Activated gamma-delta T cell treated with Interleukin-2 at 50 U/mL for 16 hours (primary cell): ENCODE measurements around the gene NEUROD4.
A peak's percentile ranks its signal among the peaks of the same experiment; 100 is the strongest.
"Not testable (repeated sequence)": the region's sequence is repeated elsewhere in the genome, so short reads cannot be mapped to it uniquely, and the experiment has no call there.

Experiments used
- DNase-seq: peaks from one replicate; pipeline ENCODE4 v3.0.0-alpha.2; 2020

Gene NEUROD4

DNA sequence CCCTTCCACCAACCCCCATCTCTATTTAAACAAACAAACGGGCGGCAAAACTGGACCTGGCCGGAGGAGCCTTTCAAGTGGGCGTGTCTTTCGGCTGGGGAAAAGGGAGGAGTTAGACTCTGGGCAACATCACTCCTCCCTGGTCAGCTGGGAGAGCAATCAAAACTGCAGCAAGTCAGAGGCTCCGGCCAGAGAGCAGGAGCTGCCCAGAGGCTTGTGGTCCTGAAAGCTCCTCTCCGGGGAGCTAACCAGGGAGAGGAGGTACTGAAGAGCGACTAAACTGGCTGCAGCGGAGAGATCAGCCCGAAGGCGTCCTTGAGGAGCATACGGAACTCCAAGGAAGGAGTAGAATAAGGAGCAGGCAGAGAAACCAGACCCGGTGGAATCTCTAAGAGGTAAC is at the start of gene NEUROD4:
NEUROD4 (plus strand) TSS at position 191 of the 400 bp plus-strand sequence. CDS start 6,466 bp downstream, outside the sequence.
- no peak for DNase-seq

DNA sequence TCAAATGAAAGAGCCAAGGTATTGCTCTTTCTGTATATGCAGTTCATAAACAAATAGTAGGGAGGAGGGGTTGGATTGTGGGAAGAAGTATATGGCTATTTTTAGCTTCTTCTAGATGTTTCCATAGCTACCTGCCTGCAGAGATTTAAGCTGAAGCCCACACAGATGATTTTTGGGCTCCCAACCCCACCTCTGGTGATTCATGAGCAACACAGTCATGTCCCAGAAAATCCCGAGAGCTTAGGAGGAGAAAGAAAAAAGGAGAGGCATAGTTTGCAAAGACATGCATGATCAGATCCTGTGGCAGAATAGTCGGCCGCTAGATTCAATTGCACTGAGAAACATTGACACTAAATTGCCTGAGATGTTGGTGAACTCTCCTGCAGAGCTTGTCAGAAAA is 49.0 kb upstream of the NEUROD4 start:
- no peak for DNase-seq

DNA sequence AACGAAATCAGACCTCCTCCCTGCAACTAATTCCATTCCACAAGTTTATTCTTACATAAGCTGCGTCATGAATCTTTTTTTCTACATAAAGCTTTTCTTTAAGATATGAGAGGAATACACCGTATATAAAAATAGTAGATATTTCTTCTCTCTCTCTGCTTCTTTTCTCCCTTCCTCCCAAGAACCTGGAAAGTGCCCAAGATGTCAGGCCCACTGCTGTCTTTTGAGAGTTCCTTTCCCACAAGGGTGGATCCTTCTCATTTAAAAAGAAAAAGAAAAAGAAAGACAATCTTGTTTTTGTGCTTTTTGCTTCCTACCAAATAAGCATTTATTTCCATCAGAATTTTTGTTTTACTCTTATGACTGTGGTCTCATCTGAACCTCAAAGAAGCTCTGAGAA is 46.2 kb upstream of the NEUROD4 start:
- DNase-seq = no peak

- no peak for DNase-seq
Measured at GRCh38 chr12:54974279-54974678, 45.5 kb upstream of the NEUROD4 start.

DNA sequence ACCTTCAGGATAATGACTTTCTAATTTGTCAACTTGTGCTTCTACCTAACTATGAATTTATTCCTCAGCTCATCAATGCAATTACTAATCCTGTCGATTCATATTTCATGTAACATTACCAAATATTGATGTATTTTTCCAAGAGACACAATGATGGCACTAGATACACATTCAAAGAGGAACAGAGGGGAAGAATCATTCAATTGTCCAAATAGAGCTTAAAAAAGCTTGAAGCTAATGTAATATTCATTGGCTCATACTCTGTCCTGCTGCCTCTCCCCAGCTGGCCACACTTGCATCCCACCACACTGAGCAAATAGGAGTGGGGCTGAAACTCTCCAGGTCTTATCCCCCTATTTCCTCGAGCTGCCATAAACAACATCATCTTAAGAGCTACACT is 44.5 kb upstream of the NEUROD4 start:
- DNase-seq = no peak

DNA sequence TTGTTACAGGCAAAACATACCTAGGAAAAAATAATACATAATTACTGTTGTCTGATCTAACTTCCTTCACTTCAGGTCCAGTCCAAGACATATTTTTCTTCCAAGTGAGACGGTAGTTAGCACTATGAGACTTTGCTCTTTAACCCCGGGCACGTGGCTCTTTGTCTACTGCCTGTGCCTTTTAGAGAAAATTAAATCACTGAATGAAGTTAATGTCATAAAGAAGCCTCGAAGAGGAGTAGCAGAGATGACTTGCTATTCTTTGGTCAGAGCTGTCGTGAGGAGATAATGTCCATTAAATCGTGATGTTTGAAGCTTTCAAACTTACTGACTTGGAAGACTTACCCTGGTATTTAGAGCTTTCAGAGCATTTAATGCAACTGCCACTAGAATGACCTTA is 43.9 kb upstream of the NEUROD4 start:
- DNase-seq = no peak

- DNase-seq = no peak
Measured at GRCh38 chr12:54977155-54977554, 42.6 kb upstream of the NEUROD4 start.

- DNase-seq = no peak
Measured at GRCh38 chr12:54977857-54978256, 41.9 kb upstream of the NEUROD4 start.

DNA sequence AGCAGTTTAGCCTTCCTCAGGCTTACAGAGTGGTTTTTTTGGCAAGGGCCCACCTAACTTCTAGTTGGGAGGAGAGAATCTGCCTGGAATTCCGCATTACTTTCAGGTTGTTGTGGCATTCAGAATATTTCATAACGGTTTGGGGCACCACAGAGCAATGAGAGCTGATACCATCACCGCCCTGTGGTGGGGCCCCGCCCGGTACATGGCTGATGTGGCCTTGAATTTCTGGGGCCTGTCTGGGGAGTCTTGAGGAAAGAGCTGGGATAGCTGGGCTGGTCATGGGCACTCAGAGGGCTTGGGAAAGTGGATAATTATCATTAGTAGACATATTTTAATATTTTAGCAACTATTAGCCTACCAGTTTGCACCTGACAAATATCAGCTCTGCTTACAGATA is 39.4 kb upstream of the NEUROD4 start:
- peak; percentile 31 for DNase-seq

GRCh38 chr12:54981796-54982195 is 38.0 kb upstream of the NEUROD4 start:
- DNase-seq = no peak

- no peak for DNase-seq
Measured at GRCh38 chr12:54983536-54984101, 36.2 kb upstream of the NEUROD4 start.

- peak; percentile 88 for DNase-seq
Measured at GRCh38 chr12:54984658-54985376, 35.0 kb upstream of the NEUROD4 start, which contains the start of gene TESPA1. Gene TESPA1, minus strand, starts transcription at chr12:54984762. Its CDS starts 10,200 bp downstream, at chr12:54974562.

GRCh38 chr12:54986773-54987172 is 33.0 kb upstream of the NEUROD4 start:
- not testable (repeated sequence) for DNase-seq

GRCh38 chr12:54987611-54988231 is 32.1 kb upstream of the NEUROD4 start:
- DNase-seq = no peak

- DNase-seq = no peak
Measured at GRCh38 chr12:54988402-54989054, 31.2 kb upstream of the NEUROD4 start.

DNA sequence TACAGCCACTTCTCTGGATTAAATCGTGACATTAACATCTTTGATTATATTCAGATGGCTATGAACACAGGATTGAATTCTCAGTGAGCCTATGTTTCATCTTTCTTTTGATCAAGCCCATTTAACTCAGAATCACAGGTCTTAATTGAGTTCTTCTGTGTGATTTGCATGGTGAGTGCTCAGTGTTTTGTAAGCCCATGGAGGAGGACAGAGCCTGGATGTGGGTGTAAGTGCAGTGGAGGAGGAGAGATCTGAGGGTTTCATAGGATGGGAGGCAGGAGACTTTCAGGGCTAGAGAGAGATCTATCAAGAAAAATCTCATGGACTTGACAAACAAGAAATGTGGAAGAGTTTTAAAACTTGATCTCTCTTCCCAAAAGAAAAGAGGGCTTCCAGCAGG is 29.9 kb upstream of the NEUROD4 start:
- no peak for DNase-seq

DNA sequence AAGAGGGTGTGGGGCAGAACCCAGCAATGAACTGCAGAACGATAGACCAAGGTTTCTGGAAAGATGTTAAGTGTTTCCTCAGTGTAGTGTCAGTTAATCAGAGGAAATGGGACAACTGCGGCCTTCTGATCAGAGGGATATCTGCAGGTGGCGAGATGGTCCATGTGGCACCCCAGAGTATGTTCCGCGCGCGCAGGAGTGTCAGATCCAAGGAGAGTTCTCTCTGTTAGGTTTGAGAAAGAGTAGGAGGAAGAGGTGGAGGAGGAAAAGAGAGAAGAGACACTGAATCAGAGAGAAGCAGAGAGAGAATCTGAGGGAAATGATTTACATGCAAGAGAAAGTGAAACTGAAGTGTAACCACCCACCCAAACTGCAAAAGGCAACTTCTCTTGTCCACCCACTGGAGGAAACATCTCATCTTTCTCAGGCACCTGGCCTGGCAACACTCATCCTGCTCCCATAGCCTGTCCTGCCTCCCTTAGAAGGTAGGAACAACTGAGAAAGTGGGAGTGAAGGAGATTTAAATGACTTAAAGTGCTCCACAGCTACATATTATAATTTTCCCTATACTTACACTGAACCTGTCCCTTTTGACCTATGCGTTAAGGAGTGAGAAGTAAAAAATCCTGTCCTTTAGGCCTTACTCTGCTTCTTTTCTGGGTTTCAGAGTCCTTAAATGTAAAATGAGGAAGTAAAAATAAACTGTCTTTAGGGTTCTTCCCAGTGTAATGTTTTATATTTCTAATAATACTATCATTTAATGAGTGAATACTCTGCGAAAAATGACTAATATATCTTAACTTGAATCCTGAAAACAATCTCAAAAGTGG is 28.4 kb upstream of the NEUROD4 start:
- peak; percentile 26 for DNase-seq

DNA sequence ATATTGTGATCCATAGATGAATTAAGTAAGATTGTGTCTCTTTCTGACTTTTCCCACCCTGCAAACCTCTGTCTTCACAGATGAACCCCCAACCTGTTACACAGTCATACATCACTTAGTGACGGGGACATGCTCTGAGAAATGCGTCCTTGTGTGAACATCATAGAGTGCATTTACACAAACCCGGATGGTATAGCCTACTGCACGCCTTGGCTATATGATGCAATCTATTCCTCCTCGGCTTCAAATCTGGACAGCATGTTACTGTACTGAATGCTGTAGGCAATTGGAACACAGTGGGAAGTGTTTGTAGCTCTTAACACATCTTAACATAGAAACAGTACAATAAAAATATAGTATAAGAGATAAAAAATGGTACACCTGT is 27.8 kb upstream of the NEUROD4 start:
- no peak for DNase-seq

- peak; percentile 63 for DNase-seq
Measured at GRCh38 chr12:54993181-54993835, 26.5 kb upstream of the NEUROD4 start.

DNA sequence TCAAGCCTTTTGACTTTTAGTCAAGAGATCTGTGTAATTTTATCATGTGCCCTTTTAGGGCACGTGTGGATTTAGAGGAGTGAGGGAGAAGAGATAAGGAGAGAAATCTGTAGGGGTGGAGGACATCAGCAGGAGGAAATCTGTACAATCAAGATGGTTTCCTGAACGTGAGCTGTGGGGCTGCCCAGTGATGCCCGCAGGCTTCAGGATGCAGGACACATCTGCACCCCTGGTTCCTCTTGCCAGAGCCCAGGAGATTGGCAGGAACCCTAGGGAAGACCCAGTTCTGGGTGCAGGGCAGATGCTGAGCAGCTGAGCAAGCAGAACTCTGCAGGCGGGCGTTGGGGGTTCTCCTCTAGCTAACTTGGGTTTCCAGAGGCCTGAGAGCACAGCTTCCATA is 23.6 kb upstream of the NEUROD4 start:
- no peak for DNase-seq

DNA sequence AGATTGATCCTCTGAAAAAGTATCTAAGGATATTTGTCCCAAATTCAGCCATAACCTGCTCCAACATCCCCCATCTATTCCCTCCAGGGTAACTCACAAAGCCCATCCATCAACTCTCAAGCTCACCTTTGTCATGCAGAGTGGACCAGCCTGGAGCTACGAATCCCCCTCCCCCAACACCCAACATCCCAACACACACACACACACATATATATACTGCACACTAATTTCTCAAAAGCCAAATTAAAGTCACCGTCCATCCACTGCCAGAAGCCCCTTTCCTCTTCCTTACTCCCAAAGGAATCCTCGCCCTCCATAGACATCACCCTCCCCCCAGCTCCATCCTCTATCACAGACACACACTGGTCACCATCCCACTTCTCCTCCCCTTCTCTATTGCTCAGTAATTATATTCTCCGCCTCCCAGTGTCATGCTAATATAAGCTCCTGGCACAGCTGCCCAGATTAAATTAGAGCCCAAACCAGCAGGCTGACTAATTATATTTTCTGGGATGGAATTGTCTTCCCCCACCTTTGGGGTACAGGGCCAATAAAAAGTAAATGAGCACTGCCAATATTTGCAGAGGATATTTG is 21.7 kb upstream of the NEUROD4 start:
- no peak for DNase-seq

DNA sequence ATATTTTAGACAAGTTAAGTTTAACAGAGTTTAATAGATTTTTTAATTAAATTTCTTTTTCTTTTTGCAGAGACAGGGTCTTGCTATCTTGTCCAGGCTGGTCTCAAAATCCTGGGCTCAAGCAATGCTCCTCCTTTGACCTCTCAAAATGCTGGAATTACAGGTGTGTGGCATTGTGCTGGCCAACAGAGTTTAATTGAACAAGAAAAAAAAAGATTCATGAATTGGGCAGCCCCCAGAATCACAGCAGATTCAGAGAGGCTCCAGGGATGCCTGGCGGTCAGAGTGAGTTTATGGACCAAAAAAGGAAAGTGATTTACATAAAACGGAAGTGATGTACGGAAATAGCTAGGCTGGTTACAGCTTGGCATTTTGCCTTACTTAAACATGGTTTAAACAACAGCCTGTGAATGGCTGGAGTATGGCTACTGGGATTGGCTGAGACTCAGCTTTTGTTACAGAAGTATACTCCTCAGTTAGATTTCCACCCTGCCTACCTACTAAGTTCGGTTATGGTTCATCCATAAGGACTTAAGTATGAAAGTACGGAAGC is 20.7 kb upstream of the NEUROD4 start:
- no peak for DNase-seq
